ENCODE data around the gene PTPRT. TPM values are rescaled to one million over a fixed set of nuclear protein-coding genes. Genes with fewer than 3 reads are reported as not detected.

Gene PTPRT
- total RNA-seq, 1 experiment from 2014 or later = 44.5 TPM

GRCh38 chr20:43096126-43096930 lies 93.4 kb downstream of the PTPRT start:
- no peak overlapping the region for H3K4me2 ChIP-seq (ENCODE audit: low read depth, low read length, poor library complexity, severe bottlenecking)

GRCh38 chr20:43095034-43095433 lies 94.7 kb downstream of the PTPRT start:
- Histone ChIP-seq H3K9me2 (replicated peaks; ENCODE audit: insufficient read depth, low read length) (no peaks in the 10 kb centered on the region), H3K27ac (ENCODE audit: low read length) (no peak overlapping the region), H2AFZ (ENCODE audit: low read length) (no peak overlapping the region), H3K79me2 (ENCODE audit: low read length) (no peaks in the 10 kb centered on the region), H3K9me3 (ENCODE audit: low read length) (0 out of 2 replicates have a peak, but pooled peaks cover 3% of the 10 kb centered on the region), H3K4me3 (ENCODE audit: low read length) (no peak overlapping the region), H3K27me3 (ENCODE audit: low read length) (no peaks in the 10 kb centered on the region; the same call in 1 of the 2 replicates), H3K4me2 (ENCODE audit: low read depth, low read length, poor library complexity, severe bottlenecking) (no peak overlapping the region), H3K9ac (ENCODE audit: low read length) (no peak overlapping the region), H4K20me1 (ENCODE audit: insufficient read depth, low read depth, low read length) (no peaks in the 10 kb centered on the region), H3K4me1 (ENCODE audit: low read length) (peaks cover 18% of the 10 kb centered on the region), H3K36me3 (ENCODE audit: insufficient read depth, low read length) (no peaks in the 10 kb centered on the region)
- DNase-seq = no peak

More at GRCh38 chr20:43096126-43096930, 93.4 kb downstream of the PTPRT start:
- Histone ChIP-seq H4K20me1 (ENCODE audit: insufficient read depth, low read depth, low read length) (no peaks in the 10 kb centered on the region), H2AFZ (ENCODE audit: low read length) (no peak overlapping the region), H3K4me1 (ENCODE audit: low read length) (peaks cover 31% of the 10 kb centered on the region), H3K4me3 (ENCODE audit: low read length) (no peak overlapping the region), H3K9ac (ENCODE audit: low read length) (peak overlapping the region; percentile 44), H3K9me2 (replicated peaks; ENCODE audit: insufficient read depth, low read length) (no peaks in the 10 kb centered on the region), H3K79me2 (ENCODE audit: low read length) (no peaks in the 10 kb centered on the region), H3K36me3 (ENCODE audit: insufficient read depth, low read length) (no peaks in the 10 kb centered on the region), H3K27me3 (ENCODE audit: low read length) (no peaks in the 10 kb centered on the region; the same call in 1 of the 2 replicates), H3K27ac (ENCODE audit: low read length) (no peak overlapping the region), H3K9me3 (ENCODE audit: low read length) (0 out of 2 replicates have a peak, but pooled peaks cover 3% of the 10 kb centered on the region)
- no peak for DNase-seq

GRCh38 chr20:43092386-43093088 lies 97.2 kb downstream of the PTPRT start:
- H3K9me2 ChIP-seq (replicated peaks; ENCODE audit: insufficient read depth, low read length) = no peaks in the 10 kb centered on the region
- no peak overlapping the region for H2AFZ ChIP-seq (ENCODE audit: low read length)

GRCh38 chr20:43068482-43068881 lies 121.2 kb downstream of the PTPRT start:
- H3K27me3 ChIP-seq (ENCODE audit: low read length) = no peaks in the 10 kb centered on the region
- H3K9me2 ChIP-seq (replicated peaks; ENCODE audit: insufficient read depth, low read length) = no peaks in the 10 kb centered on the region
- H3K4me1 ChIP-seq (ENCODE audit: low read length) = peaks cover 90% of the 10 kb centered on the region
- H3K27ac ChIP-seq (ENCODE audit: low read length) = peak overlapping the region; percentile 100
- H2AFZ ChIP-seq (ENCODE audit: low read length) = no peak overlapping the region
- no peaks in the 10 kb centered on the region for H3K36me3 ChIP-seq (ENCODE audit: insufficient read depth, low read length)
- no peak for DNase-seq
- H3K4me2 ChIP-seq (ENCODE audit: low read depth, low read length, poor library complexity, severe bottlenecking) = peak overlapping the region; percentile 27
- H4K20me1 ChIP-seq (ENCODE audit: insufficient read depth, low read depth, low read length) = no peaks in the 10 kb centered on the region
- no peak overlapping the region for H3K4me3 ChIP-seq (ENCODE audit: low read length)
- no peaks in the 10 kb centered on the region for H3K9me3 ChIP-seq (ENCODE audit: low read length)
- H3K9ac ChIP-seq (ENCODE audit: low read length) = peak overlapping the region; percentile 35
- H3K79me2 ChIP-seq (ENCODE audit: low read length) = no peaks in the 10 kb centered on the region

More at GRCh38 chr20:43092386-43093088, 97.2 kb downstream of the PTPRT start:
- H3K4me1 ChIP-seq (ENCODE audit: low read length) = peaks cover 13% of the 10 kb centered on the region
- DNase-seq = no peak
- 0 out of 2 replicates have a peak, but pooled peaks cover 3% of the 10 kb centered on the region for H3K9me3 ChIP-seq (ENCODE audit: low read length)
- H4K20me1 ChIP-seq (ENCODE audit: insufficient read depth, low read depth, low read length) = no peaks in the 10 kb centered on the region
- H3K36me3 ChIP-seq (ENCODE audit: insufficient read depth, low read length) = no peaks in the 10 kb centered on the region
- no peak overlapping the region for H3K4me2 ChIP-seq (ENCODE audit: low read depth, low read length, poor library complexity, severe bottlenecking)
- no peak overlapping the region for H3K4me3 ChIP-seq (ENCODE audit: low read length)
- H3K79me2 ChIP-seq (ENCODE audit: low read length) = no peaks in the 10 kb centered on the region
- no peaks in the 10 kb centered on the region; the same call in 1 of the 2 replicates for H3K27me3 ChIP-seq (ENCODE audit: low read length)
- H3K27ac ChIP-seq (ENCODE audit: low read length) = no peak overlapping the region
- no peak overlapping the region for H3K9ac ChIP-seq (ENCODE audit: low read length)

GRCh38 chr20:43066125-43066524 lies 123.6 kb downstream of the PTPRT start:
- peak overlapping the region; percentile 74 for H3K9ac ChIP-seq (ENCODE audit: low read length)
- peak; percentile 93 for DNase-seq
- peak overlapping the region; percentile 35 for H3K4me2 ChIP-seq (ENCODE audit: low read depth, low read length, poor library complexity, severe bottlenecking)
- H2AFZ ChIP-seq (ENCODE audit: low read length) = no peak overlapping the region
- H3K27ac ChIP-seq (ENCODE audit: low read length) = peak overlapping the region; percentile 100
- H3K4me1 ChIP-seq (ENCODE audit: low read length) = peaks cover 88% of the 10 kb centered on the region
- H4K20me1 ChIP-seq (ENCODE audit: insufficient read depth, low read depth, low read length) = no peaks in the 10 kb centered on the region
- H3K4me3 ChIP-seq (ENCODE audit: low read length) = peak overlapping the region; percentile 48
- H3K27me3 ChIP-seq (ENCODE audit: low read length) = no peaks in the 10 kb centered on the region
- H3K36me3 ChIP-seq (ENCODE audit: insufficient read depth, low read length) = no peaks in the 10 kb centered on the region
- no peaks in the 10 kb centered on the region for H3K79me2 ChIP-seq (ENCODE audit: low read length)
- no peaks in the 10 kb centered on the region for H3K9me3 ChIP-seq (ENCODE audit: low read length)
- H3K9me2 ChIP-seq (replicated peaks; ENCODE audit: insufficient read depth, low read length) = no peaks in the 10 kb centered on the region

- Histone ChIP-seq H3K4me3 (ENCODE audit: low read length) (no peak overlapping the region), H3K9me2 (replicated peaks; ENCODE audit: insufficient read depth, low read length) (no peaks in the 10 kb centered on the region), H3K9ac (ENCODE audit: low read length) (peak overlapping the region; percentile 55), H4K20me1 (ENCODE audit: insufficient read depth, low read depth, low read length) (no peaks in the 10 kb centered on the region), H3K27me3 (ENCODE audit: low read length) (no peaks in the 10 kb centered on the region), H3K9me3 (ENCODE audit: low read length) (no peaks in the 10 kb centered on the region), H3K36me3 (ENCODE audit: insufficient read depth, low read length) (no peaks in the 10 kb centered on the region), H3K27ac (ENCODE audit: low read length) (peak overlapping the region; percentile 100), H3K4me2 (ENCODE audit: low read depth, low read length, poor library complexity, severe bottlenecking) (peak overlapping the region; percentile 35), H2AFZ (ENCODE audit: low read length) (no peak overlapping the region), H3K4me1 (ENCODE audit: low read length) (peaks cover 84% of the 10 kb centered on the region), H3K79me2 (ENCODE audit: low read length) (no peaks in the 10 kb centered on the region)
- peak; percentile 89 for DNase-seq
Measured at GRCh38 chr20:43065299-43065698, 124.4 kb downstream of the PTPRT start.

- Histone ChIP-seq H3K4me1 (ENCODE audit: low read length) (peaks cover 61% of the 10 kb centered on the region), H3K36me3 (ENCODE audit: insufficient read depth, low read length) (no peaks in the 10 kb centered on the region), H3K79me2 (ENCODE audit: low read length) (no peaks in the 10 kb centered on the region), H3K4me3 (ENCODE audit: low read length) (no peak overlapping the region), H3K9me2 (replicated peaks; ENCODE audit: insufficient read depth, low read length) (no peaks in the 10 kb centered on the region), H3K27ac (ENCODE audit: low read length) (peak overlapping the region; percentile 63), H3K27me3 (ENCODE audit: low read length) (no peaks in the 10 kb centered on the region), H2AFZ (ENCODE audit: low read length) (no peak overlapping the region), H3K9me3 (ENCODE audit: low read length) (no peaks in the 10 kb centered on the region), H3K9ac (ENCODE audit: low read length) (peak overlapping the region; percentile 36), H4K20me1 (ENCODE audit: insufficient read depth, low read depth, low read length) (no peaks in the 10 kb centered on the region), H3K4me2 (ENCODE audit: low read depth, low read length, poor library complexity, severe bottlenecking) (no peak overlapping the region)
- no peak for DNase-seq
Measured at GRCh38 chr20:43058077-43058476, 131.6 kb downstream of the PTPRT start.

- Histone ChIP-seq H4K20me1 (ENCODE audit: insufficient read depth, low read depth, low read length) (no peaks in the 10 kb centered on the region), H3K27ac (ENCODE audit: low read length) (peak overlapping the region; percentile 63; the same call in 1 of the 2 replicates), H3K27me3 (ENCODE audit: low read length) (no peaks in the 10 kb centered on the region), H3K36me3 (ENCODE audit: insufficient read depth, low read length) (no peaks in the 10 kb centered on the region), H3K79me2 (ENCODE audit: low read length) (no peaks in the 10 kb centered on the region), H3K4me1 (ENCODE audit: low read length) (peaks cover 54% of the 10 kb centered on the region), H2AFZ (ENCODE audit: low read length) (no peak overlapping the region), H3K9me2 (replicated peaks; ENCODE audit: insufficient read depth, low read length) (no peaks in the 10 kb centered on the region), H3K9me3 (ENCODE audit: low read length) (no peaks in the 10 kb centered on the region), H3K4me3 (ENCODE audit: low read length) (no peak overlapping the region), H3K4me2 (ENCODE audit: low read depth, low read length, poor library complexity, severe bottlenecking) (no peak overlapping the region), H3K9ac (ENCODE audit: low read length) (no peak overlapping the region)
- no peak for DNase-seq
Measured at GRCh38 chr20:43057317-43057716, 132.4 kb downstream of the PTPRT start.
